Breast epithelium (tissue), 4 donors: Measurements from ENCODE around the gene SCUBE2. TPM values are rescaled to one million over a fixed set of nuclear protein-coding genes. Genes with fewer than 3 reads are reported as not detected.

Experiments used
- DNase-seq, 2 donors: peaks; one replicate each; pipeline ENCODE4 v3.0.0-alpha.2; 2019; ENCODE audit warnings: low spot score in 2 of 2
- H3K27ac ChIP-seq, 2 donors: fragments of 200-600 bp; sonication (generic) in 1 of 2; one replicate each; pipeline ENCODE4 v1.5.1; 2016 to 2019; ENCODE audit warnings: mild to moderate bottlenecking in 1 of 2
- H3K27me3 ChIP-seq, 2 donors: fragments of 200-600 bp; sonication (generic) in 1 of 2; one replicate each; pipeline versions ENCODE4 v1.5.1 to v1.6.0; 2017 to 2019; ENCODE audit warnings: control low read depth in 1 of 2, mild to moderate bottlenecking in 1 of 2
- H3K36me3 ChIP-seq: fragments of 200-600 bp; one replicate; pipeline ENCODE4 v1.5.1; 2019
- H3K4me1 ChIP-seq, 2 donors: fragments of 200-600 bp; sonication (generic); one replicate each; pipeline ENCODE4 v1.5.1; 2016 to 2019; ENCODE audit warnings: control low read depth in 1 of 2
- H3K4me3 ChIP-seq, 3 donors: fragments of 200-600 bp; sonication (generic); 1 replicate in 2 of 3; 2 replicates in 1 of 3; pipeline ENCODE4 v1.5.1; 2016 to 2019; ENCODE audit warnings: mild to moderate bottlenecking in 3 of 3, moderate library complexity in 2 of 3
- H3K9me3 ChIP-seq, 2 donors: fragments of 200-600 bp; sonication (generic) in 1 of 2; one replicate each; pipeline ENCODE4 v1.5.1; 2016 to 2019; ENCODE audit warnings: control low read depth in 1 of 2
- CTCF ChIP-seq, 3 donors: fragments of 450-650 bp; IDR thresholded peaks; one replicate each; pipeline ENCODE4 v1.5.1; 2016 to 2017; ENCODE audit warnings: antibody characterized with exemption in 3 of 3, mild to moderate bottlenecking in 3 of 3, moderate library complexity in 3 of 3
- POLR2A ChIP-seq: fragments of 450-650 bp; IDR thresholded peaks from one replicate; pipeline ENCODE4 v1.6.1; 2016; ENCODE audit warnings: antibody characterized with exemption, mild to moderate bottlenecking, moderate library complexity
- POLR2AphosphoS5 ChIP-seq, 3 donors: sonication (generic); formaldehyde crosslinking; IDR thresholded peaks; one replicate each; pipeline ENCODE4 v1.6.1; 2017; ENCODE audit warnings: antibody characterized with exemption in 3 of 3
- intact Hi-C: fragments of 100-400 bp; cut with DNase I; formaldehyde crosslinking; loops from one replicate; pipeline ENCODE4 v1.15.1; 2023; ENCODE audit warnings: low total_unique reads
- total RNA-seq, 3 donors: library from RNA; depleted of rRNA; stranded (reverse); fragments of >200 nt; gene quantifications; one replicate each; pipeline ENCODE4 v1.1.0, GENCODE V29; 2016

Gene SCUBE2
- total RNA-seq, 3 donors from 2014 or later: 35.7 to 139 (median 78.7) TPM

- intact Hi-C loops: loop anchor here (5.0 kb wide), 1 partner anchor 404 kb away; no protein-coding TSS in a partner anchor
- TF ChIP-seq POLR2AphosphoS5 (IDR thresholded peaks at IDR 0.05): no peak
- no peak for TF ChIP-seq POLR2A
- TF ChIP-seq CTCF (IDR thresholded peaks at IDR 0.05): no peak
- Histone ChIP-seq H3K27me3 (no peaks in the 10 kb centered on the region), H3K4me1 (no peaks in the 10 kb centered on the region), H3K27ac (no peak overlapping the region), H3K4me3 (no peak overlapping the region), H3K36me3 (no peaks in the 10 kb centered on the region), H3K9me3 (no peaks in the 10 kb centered on the region)
- DNase-seq: no peak
Observed at GRCh38 chr11:9065607-9066432, 25.6 kb downstream of the SCUBE2 start.

DNA sequence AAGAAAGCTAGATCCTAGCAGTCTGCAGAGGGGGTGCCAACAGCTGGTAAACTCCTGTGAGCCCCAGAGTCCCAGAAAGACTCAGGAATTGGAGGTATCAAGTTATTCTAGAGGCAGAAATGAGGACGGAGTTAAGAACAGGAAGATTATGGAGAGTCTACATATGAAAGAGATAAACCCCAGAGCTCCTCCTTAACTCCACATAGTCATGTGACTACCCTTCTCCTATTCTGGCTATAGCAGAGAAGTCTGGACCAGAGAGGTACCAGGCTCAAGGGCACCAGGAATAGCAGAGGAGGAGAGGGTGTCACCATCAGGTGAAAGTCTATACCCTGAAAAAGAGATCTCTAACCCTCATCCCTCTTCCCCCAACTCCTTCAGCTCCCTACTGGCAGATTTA is 29.6 kb downstream of the SCUBE2 start:
- no peaks in the 10 kb centered on the region for H3K36me3 ChIP-seq
- no peaks in the 10 kb centered on the region for H3K27me3 ChIP-seq

GRCh38 chr11:9060700-9061111 is 30.7 kb downstream of the SCUBE2 start:
- intact Hi-C loops: no loop called here
- no peak for DNase-seq
- Histone ChIP-seq H3K4me1 (no peaks in the 10 kb centered on the region), H3K27me3 (no peaks in the 10 kb centered on the region), H3K27ac (no peak overlapping the region), H3K4me3 (no peak overlapping the region), H3K36me3 (no peaks in the 10 kb centered on the region), H3K9me3 (no peaks in the 10 kb centered on the region)
- no peak for TF ChIP-seq POLR2A
- no peak for TF ChIP-seq CTCF (IDR thresholded peaks at IDR 0.05)
- TF ChIP-seq POLR2AphosphoS5 (IDR thresholded peaks at IDR 0.05): no peak

More for the DNA sequence above, 29.6 kb downstream of the SCUBE2 start:
- no peak for TF ChIP-seq POLR2AphosphoS5 (IDR thresholded peaks at IDR 0.05)
- no peak for TF ChIP-seq POLR2A
- TF ChIP-seq CTCF (IDR thresholded peaks at IDR 0.05): no peak
- no peak for DNase-seq
- Histone ChIP-seq H3K4me3 (no peak overlapping the region), H3K27ac (no peak overlapping the region), H3K4me1 (no peaks in the 10 kb centered on the region), H3K9me3 (no peaks in the 10 kb centered on the region)
- intact Hi-C loops: no loop called here

- no peak overlapping the region for H3K27ac ChIP-seq
- no peaks in the 10 kb centered on the region for H3K36me3 ChIP-seq
- intact Hi-C loops: no loop called here
- no peak for DNase-seq
- no peaks in the 10 kb centered on the region for H3K9me3 ChIP-seq
- H3K4me3 ChIP-seq: no peak overlapping the region
- H3K4me1 ChIP-seq: no peaks in the 10 kb centered on the region
- H3K27me3 ChIP-seq: no peaks in the 10 kb centered on the region
- no peak for TF ChIP-seq POLR2A
- TF ChIP-seq POLR2AphosphoS5 (IDR thresholded peaks at IDR 0.05): no peak
- no peak for TF ChIP-seq CTCF (IDR thresholded peaks at IDR 0.05)
Observed at GRCh38 chr11:9059406-9059805, 32.0 kb downstream of the SCUBE2 start.

GRCh38 chr11:9057888-9058287 is 33.5 kb downstream of the SCUBE2 start:
- no peaks in the 10 kb centered on the region for H3K27me3 ChIP-seq
- no peaks in the 10 kb centered on the region for H3K9me3 ChIP-seq
- no peaks in the 10 kb centered on the region for H3K36me3 ChIP-seq
- DNase-seq: no peak
- no peaks in the 10 kb centered on the region for H3K4me1 ChIP-seq
- no peak overlapping the region for H3K27ac ChIP-seq
- intact Hi-C loops: no loop called here
- no peak overlapping the region for H3K4me3 ChIP-seq
- no peak for TF ChIP-seq POLR2AphosphoS5 (IDR thresholded peaks at IDR 0.05)
- TF ChIP-seq POLR2A: no peak
- no peak for TF ChIP-seq CTCF (IDR thresholded peaks at IDR 0.05)
